ENCODE results near the gene PGRMC1.
"Not testable (repeated sequence)": the region's sequence is repeated elsewhere in the genome, so short reads cannot be mapped to it uniquely, and the experiment has no call there.

PGRMC1 gene

GRCh38 chrX:119231936-119232445, 4.1 kb upstream of the PGRMC1 start:
- DNase-seq (ENCODE audit: low read depth in 1 of 2, low spot score in 1 of 2): no peak

DNA sequence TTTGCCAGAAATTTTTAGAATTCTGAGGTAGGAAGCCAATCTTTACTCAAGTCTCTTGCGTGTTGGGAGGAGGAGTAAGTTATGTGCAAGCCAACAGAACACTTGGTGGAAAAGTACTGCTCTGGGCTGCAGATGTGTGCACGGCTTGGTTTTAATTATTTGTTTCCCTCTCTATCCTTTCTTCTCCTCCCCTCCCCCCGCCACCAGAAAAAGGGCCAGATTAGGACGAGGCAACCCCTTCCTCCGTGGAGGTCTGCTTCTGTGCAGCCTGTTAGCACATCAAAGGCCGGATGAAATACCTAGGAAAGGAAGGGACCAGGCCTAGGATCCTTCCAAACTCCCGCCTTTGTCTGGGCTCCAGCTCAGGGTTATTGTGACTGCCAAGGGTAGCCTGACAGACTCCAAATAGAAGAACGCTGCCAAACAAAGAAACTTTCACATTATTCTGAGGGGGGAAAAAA, 1.0 kb upstream of the PGRMC1 start:
- DNase-seq (ENCODE audit: low read depth in 1 of 2, low spot score in 1 of 2): no peak

GRCh38 chrX:119236623-119237561, 807 bp downstream of the PGRMC1 start:
- DNase-seq (ENCODE audit: low read depth in 1 of 2, low spot score in 1 of 2): peak; percentile 6 to 8

DNA sequence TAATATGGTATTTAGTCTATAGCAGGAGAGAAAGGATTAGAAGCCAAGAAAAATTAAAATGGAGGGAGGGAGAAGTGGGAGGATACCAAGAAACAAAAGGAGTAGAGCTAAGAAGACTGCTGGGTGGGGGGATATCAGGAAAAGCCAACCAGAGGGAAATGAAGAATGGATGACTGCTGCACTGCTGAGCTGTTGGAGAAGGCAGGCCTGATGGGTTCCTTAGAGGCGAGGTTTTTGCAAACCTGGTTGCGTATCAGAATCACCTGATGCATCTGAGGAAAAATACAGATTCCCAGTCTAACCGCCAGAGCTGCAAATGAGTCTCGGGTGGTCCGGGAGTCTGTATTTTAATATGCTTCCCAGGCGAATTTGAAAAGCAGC, 1.5 kb downstream of the PGRMC1 start:
- no peak for DNase-seq (ENCODE audit: low read depth in 1 of 2, low spot score in 1 of 2)

- no peak for DNase-seq (ENCODE audit: low read depth in 1 of 2, low spot score in 1 of 2)
These were observed 2.5 kb downstream of the PGRMC1 start for GRCh38 chrX:119238557-119238956.

- no peak for DNase-seq (ENCODE audit: low read depth in 1 of 2, low spot score in 1 of 2)
These were observed 4.3 kb downstream of the PGRMC1 start for GRCh38 chrX:119240356-119240755.

DNA sequence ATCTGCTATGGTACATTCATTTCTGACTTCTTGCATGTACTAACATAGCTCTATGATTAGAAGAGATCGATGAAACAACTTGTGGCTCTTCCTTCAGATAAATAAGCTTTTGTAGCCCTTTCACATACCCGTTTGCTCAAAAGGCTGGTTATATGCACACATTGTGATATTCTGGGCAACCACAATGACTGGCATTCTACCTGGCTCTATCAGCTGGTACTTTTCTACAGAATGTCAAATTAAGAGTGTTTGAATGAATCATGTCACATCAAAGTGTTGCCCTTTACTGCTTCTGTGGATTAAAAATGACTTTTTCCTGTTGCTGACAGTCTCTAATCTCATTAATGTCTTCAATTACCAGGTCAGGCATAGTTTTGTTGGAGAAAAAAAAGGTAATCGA, 11.6 kb downstream of the PGRMC1 start:
- DNase-seq (ENCODE audit: low read depth in 1 of 2, low spot score in 1 of 2): no peak

DNA sequence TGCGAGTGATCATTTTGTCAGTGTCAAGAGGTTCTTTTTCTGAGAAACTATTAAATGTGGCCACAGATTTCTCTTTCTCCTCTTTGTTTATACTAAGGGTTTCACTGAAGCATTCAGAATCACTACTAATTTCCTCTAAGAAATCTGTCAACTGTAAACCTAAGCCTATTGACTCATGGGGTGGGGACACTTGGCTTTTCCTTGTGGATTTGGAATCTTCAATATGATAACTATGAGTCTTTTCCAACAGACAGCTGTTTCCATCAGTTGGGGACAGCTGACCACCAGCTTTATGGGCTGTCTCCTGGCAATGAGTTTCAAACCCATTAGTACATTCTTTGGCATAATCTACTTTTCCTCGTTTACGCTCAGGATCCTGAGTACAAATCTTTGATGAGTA, 13.8 kb downstream of the PGRMC1 start:
- no peak for DNase-seq (ENCODE audit: low read depth in 1 of 2, low spot score in 1 of 2)

- no peak for DNase-seq (ENCODE audit: low read depth in 1 of 2, low spot score in 1 of 2)
These were observed 15.3 kb downstream of the PGRMC1 start for GRCh38 chrX:119251386-119251785.

GRCh38 chrX:119252716-119253115, 16.6 kb downstream of the PGRMC1 start:
- DNase-seq (ENCODE audit: low read depth in 1 of 2, low spot score in 1 of 2): no peak

DNA sequence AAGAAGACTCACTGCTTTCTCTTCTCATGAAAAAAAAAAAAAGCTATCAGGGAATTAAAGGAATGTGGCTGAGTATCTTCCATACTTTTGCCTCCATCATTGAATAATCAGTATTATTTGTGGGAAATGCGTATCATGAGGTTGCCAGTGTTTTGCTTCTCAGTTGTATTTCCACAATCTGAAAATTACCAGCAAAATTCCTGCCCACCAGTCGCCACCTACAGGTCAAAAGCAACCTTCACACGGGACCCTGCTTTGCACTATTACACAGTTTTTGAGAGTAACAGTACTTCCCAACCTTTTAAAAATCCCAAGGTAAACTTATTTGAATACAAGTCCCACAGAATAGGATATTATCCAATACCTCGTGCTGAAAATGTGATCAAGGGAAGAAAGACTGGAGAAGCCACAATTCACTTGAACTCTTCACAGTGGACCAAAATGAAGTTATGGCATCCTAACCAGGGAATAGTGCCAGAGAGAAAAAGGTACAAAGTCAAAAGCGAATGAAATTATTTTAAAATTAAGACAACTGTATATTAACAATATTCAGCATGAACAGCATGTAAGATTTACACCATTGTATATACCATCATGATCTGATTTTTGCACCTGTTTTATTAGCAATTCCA, 30.4 kb downstream of the PGRMC1 start:
- DNase-seq (ENCODE audit: low read depth in 1 of 2, low spot score in 1 of 2): no peak

GRCh38 chrX:119267115-119267514, 31.0 kb downstream of the PGRMC1 start:
- not testable (repeated sequence) for DNase-seq (ENCODE audit: low read depth in 1 of 2, low spot score in 1 of 2)

- no peak for DNase-seq (ENCODE audit: low read depth in 1 of 2, low spot score in 1 of 2)
These were observed 36.9 kb downstream of the PGRMC1 start for GRCh38 chrX:119272882-119273419.

GRCh38 chrX:119273420-119274192, 37.5 kb downstream of the PGRMC1 start:
- peak in 1 of 2 donors; percentile 13 for DNase-seq (ENCODE audit: low read depth in 1 of 2, low spot score in 1 of 2)

DNA sequence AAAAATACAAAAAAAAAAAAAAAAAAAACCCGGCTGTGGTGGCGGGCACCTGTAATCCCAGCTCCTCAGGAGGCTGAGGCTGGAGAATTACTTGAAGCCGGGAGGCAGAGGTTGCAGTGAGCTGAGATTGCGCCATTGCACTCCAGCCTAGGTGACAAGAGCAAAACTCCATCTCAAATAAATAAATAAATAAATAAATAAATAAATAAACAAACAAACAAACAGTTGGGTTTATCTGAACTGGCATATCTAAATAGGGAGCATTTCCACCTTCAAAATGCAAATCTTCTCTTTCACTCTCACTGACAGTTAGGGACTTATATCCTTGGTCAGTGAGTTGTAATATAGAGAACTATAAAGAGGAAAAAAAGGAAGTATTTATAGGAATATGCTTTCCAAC, 46.3 kb downstream of the PGRMC1 start:
- DNase-seq (ENCODE audit: low read depth in 1 of 2, low spot score in 1 of 2): not testable (repeated sequence)

DNA sequence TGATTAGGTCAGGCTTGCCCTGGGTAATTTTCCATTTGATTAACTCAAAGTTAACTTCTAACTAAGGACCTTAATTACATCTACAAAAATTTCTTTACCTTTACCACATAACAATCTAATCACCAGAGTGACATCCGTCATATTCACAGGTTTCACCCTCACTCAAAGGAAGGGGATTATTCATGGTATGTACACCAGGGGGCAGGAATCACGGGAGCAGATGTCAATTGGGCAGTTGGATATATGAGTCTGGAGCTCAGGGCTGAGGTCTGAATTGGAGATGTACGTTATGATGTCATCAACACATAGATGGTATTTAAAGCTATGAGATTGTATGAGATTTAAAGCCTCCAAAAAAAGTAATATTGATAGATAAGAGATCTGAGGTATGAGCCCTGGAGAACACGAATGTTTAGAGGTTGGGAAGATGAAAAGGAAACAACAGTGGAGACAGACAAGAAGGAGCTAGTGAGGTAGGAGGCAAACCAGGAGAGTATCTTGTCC, 52.9 kb downstream of the PGRMC1 start:
- DNase-seq (ENCODE audit: low read depth in 1 of 2, low spot score in 1 of 2): no peak

GRCh38 chrX:119290476-119290875, 54.4 kb downstream of the PGRMC1 start:
- no peak for DNase-seq (ENCODE audit: low read depth in 1 of 2, low spot score in 1 of 2)

DNA sequence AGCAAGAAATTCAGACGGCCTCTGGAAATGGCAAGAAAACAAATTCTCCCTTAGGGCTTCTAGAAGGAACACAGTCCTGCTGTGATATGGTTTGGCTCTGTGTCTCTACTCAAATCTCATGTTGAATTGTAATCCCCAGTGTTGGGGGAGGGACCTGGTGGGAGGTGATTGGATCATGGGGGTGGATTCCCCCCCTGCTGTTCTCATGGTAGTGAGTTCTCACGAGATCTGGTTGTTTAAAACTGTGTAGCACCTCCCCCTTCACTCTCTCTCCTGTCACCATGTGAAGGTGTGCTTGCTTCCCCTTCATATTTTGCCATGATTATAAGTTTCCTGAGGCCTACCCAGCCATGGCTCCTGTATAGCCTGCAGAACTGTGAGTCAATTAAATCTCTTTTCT, 55.2 kb downstream of the PGRMC1 start:
- not testable (repeated sequence) for DNase-seq (ENCODE audit: low read depth in 1 of 2, low spot score in 1 of 2)

DNA sequence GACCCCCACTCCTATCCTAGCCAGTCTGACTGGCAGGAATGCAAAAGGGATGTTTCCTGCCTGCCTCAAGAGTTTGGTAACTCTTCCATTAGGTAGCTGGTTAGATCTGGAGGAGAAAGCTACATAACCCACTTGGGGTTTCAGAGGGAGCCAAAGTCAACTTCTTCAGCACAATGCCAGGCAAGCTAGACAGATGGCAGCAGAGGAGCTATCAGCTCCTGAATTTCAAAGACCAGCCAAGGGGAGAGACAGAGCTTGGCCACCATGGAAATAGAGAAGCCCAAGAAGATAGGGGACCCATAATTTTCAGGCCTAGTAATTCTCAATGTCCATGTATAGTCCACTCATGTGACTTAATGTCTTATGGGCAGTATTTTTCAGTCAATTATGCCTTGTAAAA, 56.4 kb downstream of the PGRMC1 start:
- DNase-seq (ENCODE audit: low read depth in 1 of 2, low spot score in 1 of 2): no peak

All from activated CD4-positive, alpha-beta T cell treated with anti-CD3 and anti-CD28 coated beads, Interleukin-2, amount 50 U/mL, for 24 hours (primary cell).